ENCODE measurements around the gene NSUN2.

DNA sequence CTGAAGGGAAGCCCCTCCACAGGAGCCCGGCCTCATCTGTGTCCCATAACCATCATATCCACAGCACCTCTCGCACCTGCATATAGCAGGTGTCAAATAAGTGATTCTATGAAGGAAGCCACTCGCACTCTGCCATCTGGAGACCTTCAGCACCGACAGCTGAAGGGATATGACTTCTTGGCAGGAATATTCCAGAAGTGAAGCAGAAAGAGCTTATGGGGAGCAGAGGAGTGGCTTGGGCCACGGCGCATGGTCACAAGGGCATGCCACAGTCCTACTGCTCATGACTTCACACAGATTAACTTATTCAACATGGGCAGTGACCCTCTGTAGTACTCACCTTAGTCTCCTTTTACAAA lies 80.9 kb downstream of the NSUN2 start:
- TF ChIP-seq CTCF (IDR thresholded peaks at IDR 0.05), result no peak
- TF ChIP-seq ZSCAN20 (CRISPR knock-in tag; IDR thresholded peaks at IDR 0.05), result no peak
- TF ChIP-seq POLR2A (IDR thresholded peaks at IDR 0.05; ENCODE audit: low read length), result no peak
- no peak for TF ChIP-seq FOSB (CRISPR knock-in tag; IDR thresholded peaks at IDR 0.05)
